DOHH2 (cell line): ENCODE data around the gene MYLK.

ENCODE experiments used
- H3F3A ChIP-seq: fragments of 200-600 bp; sonication (generic), shearing (Covaris generic); 2 replicates; pipeline ENCODE4 v1.6.0; 2016; ENCODE audit warnings: antibody characterized with exemption, mild to moderate bottlenecking; ENCODE audit not compliant: control insufficient read depth, insufficient read depth
- H3K27ac ChIP-seq: fragments of 200-600 bp; sonication (generic); 2 replicates; pipeline ENCODE4 v1.5.1; 2014; ENCODE audit warnings: low read depth, mild to moderate bottlenecking, low read length, moderate library complexity
- H3K27me3 ChIP-seq: fragments of 200-600 bp; sonication (generic); 2 replicates; pipeline ENCODE4 v1.6.1; 2014; ENCODE audit warnings: mild to moderate bottlenecking, low read length, mixed read lengths; ENCODE audit not compliant: control insufficient read depth
- H3K36me3 ChIP-seq: fragments of 200-600 bp; sonication (generic); 2 replicates; pipeline ENCODE4 v1.6.1; 2014; ENCODE audit warnings: mild to moderate bottlenecking, low read length, moderate library complexity, mixed read lengths; ENCODE audit not compliant: control insufficient read depth
- H3K4me1 ChIP-seq: fragments of 200-600 bp; sonication (generic); 2 replicates; pipeline ENCODE4 v1.6.1; 2014; ENCODE audit warnings: mild to moderate bottlenecking, low read length, mixed read lengths; ENCODE audit not compliant: control insufficient read depth
- H3K4me2 ChIP-seq: fragments of 200-600 bp; sonication (generic); 2 replicates; pipeline ENCODE4 v1.6.0; 2014; ENCODE audit warnings: mild to moderate bottlenecking, low read length, moderate library complexity
- H3K4me3 ChIP-seq: fragments of 200-600 bp; sonication (generic); 2 replicates; pipeline ENCODE4 v1.5.1; 2014; ENCODE audit warnings: mild to moderate bottlenecking, low read length, mixed read lengths
- H3K79me2 ChIP-seq: fragments of 200-600 bp; sonication (generic); 2 replicates; pipeline ENCODE4 v1.6.1; 2014; ENCODE audit warnings: mild to moderate bottlenecking, low read length, mixed read lengths; ENCODE audit not compliant: control insufficient read depth
- H3K9me2 ChIP-seq: fragments of 200-600 bp; sonication (generic); replicated peaks from 2 replicates; pipeline ENCODE4 v1.6.1; 2014; ENCODE audit warnings: mild to moderate bottlenecking, low read length, mixed read lengths; ENCODE audit not compliant: control insufficient read depth
- H3K9me3 ChIP-seq: fragments of 200-600 bp; sonication (generic); 2 replicates; pipeline ENCODE4 v1.6.1; 2014; ENCODE audit warnings: antibody characterized with exemption, low read length, mixed read lengths; ENCODE audit not compliant: control insufficient read depth, insufficient read depth
- H4K20me1 ChIP-seq: fragments of 200-600 bp; sonication (generic); 2 replicates; pipeline ENCODE4 v1.6.0; 2014; ENCODE audit warnings: low read depth, mild to moderate bottlenecking, antibody characterized with exemption, low read length, moderate library complexity; ENCODE audit not compliant: control insufficient read depth, insufficient read depth
- CTCF ChIP-seq: fragments of 200-600 bp; sonication (generic); IDR thresholded peaks from one replicate; pipeline ENCODE4 v1.5.1; 2014; ENCODE audit warnings: antibody characterized with exemption, mild to moderate bottlenecking, low read depth, low read length; ENCODE audit not compliant: poor library complexity, severe bottlenecking
- EZH2phosphoT487 ChIP-seq: fragments of 200-600 bp; sonication (generic); IDR thresholded peaks from 2 replicates; pipeline ENCODE4 v1.6.1; 2017; ENCODE audit warnings: borderline replicate concordance, mild to moderate bottlenecking, antibody characterized with exemption, low read length, moderate library complexity, mixed read lengths

MYLK gene

GRCh38 chr3:123783050-123783689 lies 101.0 kb downstream of the MYLK start:
- no peak overlapping the region for H3K27ac ChIP-seq
- H3K36me3 ChIP-seq: no peaks in the 10 kb centered on the region

GRCh38 chr3:123782488-123782887 lies 101.6 kb downstream of the MYLK start:
- H3K9me3 ChIP-seq: no peaks in the 10 kb centered on the region
- no peak overlapping the region for H3K4me3 ChIP-seq
- H3F3A ChIP-seq: no peaks in the 10 kb centered on the region
- no peaks in the 10 kb centered on the region for H3K4me1 ChIP-seq
- H3K9me2 ChIP-seq: no peaks in the 10 kb centered on the region
- H3K79me2 ChIP-seq: no peaks in the 10 kb centered on the region
- H3K27me3 ChIP-seq: peaks cover 9% of the 10 kb centered on the region
- H4K20me1 ChIP-seq: no peaks in the 10 kb centered on the region
- no peak overlapping the region for H3K27ac ChIP-seq
- no peak for TF ChIP-seq EZH2phosphoT487
- no peak for TF ChIP-seq CTCF
- no peak overlapping the region for H3K4me2 ChIP-seq
- no peaks in the 10 kb centered on the region for H3K36me3 ChIP-seq

More at GRCh38 chr3:123783050-123783689, 101.0 kb downstream of the MYLK start:
- no peaks in the 10 kb centered on the region for H3K9me3 ChIP-seq
- H3K9me2 ChIP-seq: no peaks in the 10 kb centered on the region
- TF ChIP-seq CTCF: no peak
- TF ChIP-seq EZH2phosphoT487: no peak
- H3K79me2 ChIP-seq: no peaks in the 10 kb centered on the region
- peaks cover 9% of the 10 kb centered on the region for H3K27me3 ChIP-seq
- H3K4me3 ChIP-seq: no peak overlapping the region
- H4K20me1 ChIP-seq: no peaks in the 10 kb centered on the region
- H3F3A ChIP-seq: no peaks in the 10 kb centered on the region
- no peaks in the 10 kb centered on the region for H3K4me1 ChIP-seq
- no peak overlapping the region for H3K4me2 ChIP-seq

GRCh38 chr3:123781571-123782275 lies 102.4 kb downstream of the MYLK start:
- H3K9me2 ChIP-seq: no peaks in the 10 kb centered on the region
- peaks cover 9% of the 10 kb centered on the region for H3K27me3 ChIP-seq
- TF ChIP-seq EZH2phosphoT487 (no peak), CTCF (no peak)
- H3K79me2 ChIP-seq: no peaks in the 10 kb centered on the region
- no peaks in the 10 kb centered on the region for H3K9me3 ChIP-seq
- no peaks in the 10 kb centered on the region for H3K4me1 ChIP-seq
- H3F3A ChIP-seq: no peaks in the 10 kb centered on the region
- no peaks in the 10 kb centered on the region for H3K36me3 ChIP-seq
- H3K27ac ChIP-seq: no peak overlapping the region
- no peaks in the 10 kb centered on the region for H4K20me1 ChIP-seq
- no peak overlapping the region for H3K4me3 ChIP-seq
- H3K4me2 ChIP-seq: no peak overlapping the region
